ENCODE results near the gene CR1L. TPM values are rescaled to one million over a fixed set of nuclear protein-coding genes. Genes with fewer than 3 reads are reported as not detected.
"Not testable (repeated sequence)": the region's sequence is repeated elsewhere in the genome, so short reads cannot be mapped to it uniquely, and the experiment has no call there.

Gene CR1L
- total and polyA plus RNA-seq, 7 donors = 0.05 TPM; not detected in 6

DNA sequence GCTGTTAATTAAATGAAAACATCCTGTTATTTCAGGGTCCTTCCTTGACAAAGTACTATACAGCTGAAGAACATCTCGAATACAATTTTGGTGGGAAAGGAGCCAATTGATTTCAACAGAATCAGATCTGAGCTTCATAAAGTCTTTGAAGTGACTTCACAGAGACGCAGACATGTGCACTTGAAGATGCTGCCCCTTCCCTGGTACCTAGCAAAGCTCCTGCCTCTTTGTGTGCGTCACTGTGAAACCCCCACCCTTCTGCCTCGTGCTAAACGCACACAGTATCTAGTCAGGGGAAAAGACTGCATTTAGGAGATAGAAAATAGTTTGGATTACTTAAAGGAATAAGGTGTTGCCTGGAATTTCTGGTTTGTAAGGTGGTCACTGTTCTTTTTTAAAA lies 5.6 kb upstream of the CR1L start:
- WGBS, 3 donors = 54 to 68% (median 61%) methylated on average over 5 of the region's 5 CpGs
- H3K27me3 ChIP-seq (ENCODE audit: insufficient read depth in 3 of 3, low read length in 2 of 3); intact Hi-C loops (cut with DNase I): not testable (repeated sequence)

DNA sequence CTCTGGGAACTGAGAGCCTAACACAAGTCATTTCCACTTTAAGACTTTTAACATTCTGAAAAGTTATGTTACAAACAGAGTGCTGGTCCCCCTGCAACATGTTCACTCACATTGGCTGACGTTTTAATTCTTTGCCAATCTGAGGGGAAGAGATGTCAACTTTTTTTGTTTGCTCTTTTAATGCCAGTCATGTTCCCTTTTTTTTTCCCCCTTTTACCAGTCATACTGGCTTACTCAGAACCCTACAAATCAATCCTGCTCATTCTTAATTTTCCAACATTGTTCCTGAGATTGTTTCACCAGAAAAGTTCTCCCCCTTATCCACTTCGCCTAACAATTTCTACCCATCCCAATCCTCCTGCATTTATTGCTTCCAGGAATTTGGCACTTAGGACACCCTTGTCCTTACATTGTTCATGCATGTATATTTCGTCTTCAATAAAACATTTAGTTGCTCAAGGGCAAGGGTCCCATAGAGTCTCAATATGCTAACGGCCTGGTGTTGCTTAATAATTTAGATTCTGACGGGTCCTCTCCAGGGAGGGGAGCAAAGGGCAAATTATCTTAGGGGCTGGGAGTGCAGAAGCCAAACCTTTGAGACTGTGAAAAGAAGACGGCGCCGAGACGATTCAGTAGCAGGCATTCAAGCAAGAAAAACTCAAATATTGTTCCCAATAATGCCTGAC lies 624 bp upstream of the CR1L start:
- H3K27me3 ChIP-seq (ENCODE audit: insufficient read depth in 3 of 3, low read length in 2 of 3) = peaks cover 0 to 20% (median 2%) of the 10 kb centered on the region in 3 donors
- TF ChIP-seq, protein P1, sequence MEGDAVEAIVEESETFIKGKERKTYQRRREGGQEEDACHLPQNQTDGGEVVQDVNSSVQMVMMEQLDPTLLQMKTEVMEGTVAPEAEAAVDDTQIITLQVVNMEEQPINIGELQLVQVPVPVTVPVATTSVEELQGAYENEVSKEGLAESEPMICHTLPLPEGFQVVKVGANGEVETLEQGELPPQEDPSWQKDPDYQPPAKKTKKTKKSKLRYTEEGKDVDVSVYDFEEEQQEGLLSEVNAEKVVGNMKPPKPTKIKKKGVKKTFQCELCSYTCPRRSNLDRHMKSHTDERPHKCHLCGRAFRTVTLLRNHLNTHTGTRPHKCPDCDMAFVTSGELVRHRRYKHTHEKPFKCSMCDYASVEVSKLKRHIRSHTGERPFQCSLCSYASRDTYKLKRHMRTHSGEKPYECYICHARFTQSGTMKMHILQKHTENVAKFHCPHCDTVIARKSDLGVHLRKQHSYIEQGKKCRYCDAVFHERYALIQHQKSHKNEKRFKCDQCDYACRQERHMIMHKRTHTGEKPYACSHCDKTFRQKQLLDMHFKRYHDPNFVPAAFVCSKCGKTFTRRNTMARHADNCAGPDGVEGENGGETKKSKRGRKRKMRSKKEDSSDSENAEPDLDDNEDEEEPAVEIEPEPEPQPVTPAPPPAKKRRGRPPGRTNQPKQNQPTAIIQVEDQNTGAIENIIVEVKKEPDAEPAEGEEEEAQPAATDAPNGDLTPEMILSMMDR (IDR thresholded peaks at IDR 0.05) = no peak
- no peaks in the 10 kb centered on the region for H3K36me3 ChIP-seq (ENCODE audit: insufficient read depth in 1 of 2, low read depth in 1 of 2)
- H3K9me3 ChIP-seq = no peaks in the 10 kb centered on the region
- H3K27ac ChIP-seq = no peak overlapping the region
- ATAC-seq = peak in 1 of 4 donors; percentile 16
- H3K4me1 ChIP-seq = no peaks in the 10 kb centered on the region
- H3K4me3 ChIP-seq = peak overlapping the region; percentile 76
- 20 to 27% (median 20%) methylated on average over 9 of the region's 9 CpGs for WGBS, 3 donors
- intact Hi-C loops (cut with DNase I) = no loop called here
- no peak for DNase-seq

More for the DNA sequence above, 5.6 kb upstream of the CR1L start:
- not testable (repeated sequence) for H3K9me3 ChIP-seq; H3K36me3 ChIP-seq (ENCODE audit: insufficient read depth in 1 of 2, low read depth in 1 of 2); H3K27ac ChIP-seq; DNase-seq; H3K4me3 ChIP-seq; H3K4me1 ChIP-seq; ATAC-seq

DNA sequence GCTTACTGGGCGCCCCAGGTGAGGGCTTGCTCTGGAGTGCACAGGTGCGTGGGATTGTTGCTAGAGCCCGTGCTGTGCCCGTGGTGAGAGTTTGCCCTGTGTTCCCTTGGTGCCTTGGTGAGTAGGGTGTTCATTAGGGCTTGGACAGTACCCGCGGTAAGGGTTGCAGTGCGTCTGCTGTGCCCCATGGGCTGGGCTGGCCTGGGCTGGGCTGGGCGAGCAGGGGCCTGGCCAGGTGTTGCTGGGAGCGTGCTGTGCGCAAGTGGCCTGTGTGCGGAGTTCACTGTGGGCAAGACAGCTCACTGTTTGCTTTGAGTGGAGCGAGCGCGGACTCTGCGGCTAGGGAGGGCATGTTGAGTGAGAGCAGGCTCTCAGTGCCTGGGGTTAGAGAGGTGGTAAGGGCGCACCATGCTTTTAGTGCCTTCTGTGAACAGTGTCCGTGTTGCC lies 725 bp downstream of the CR1L start:
- peaks cover 0 to 22% (median 2%) of the 10 kb centered on the region in 3 donors for H3K27me3 ChIP-seq (ENCODE audit: insufficient read depth in 3 of 3, low read length in 2 of 3)
- intact Hi-C loops (cut with DNase I) = no loop called here
- no peaks in the 10 kb centered on the region for H3K4me1 ChIP-seq
- TF ChIP-seq, protein P1 (IDR thresholded peaks at IDR 0.05) = no peak
- WGBS, 3 donors = 65 to 71% (median 68%) methylated on average over 16 to 17 of the region's 17 CpGs
- peak in 1 of 4 donors; percentile 7 for ATAC-seq
- H3K36me3 ChIP-seq (ENCODE audit: insufficient read depth in 1 of 2, low read depth in 1 of 2) = no peaks in the 10 kb centered on the region
- peak in 1 of 2 donors; percentile 41 for DNase-seq
- no peaks in the 10 kb centered on the region for H3K9me3 ChIP-seq
- no peak overlapping the region for H3K27ac ChIP-seq
- H3K4me3 ChIP-seq = peak overlapping the region; percentile 76

DNA sequence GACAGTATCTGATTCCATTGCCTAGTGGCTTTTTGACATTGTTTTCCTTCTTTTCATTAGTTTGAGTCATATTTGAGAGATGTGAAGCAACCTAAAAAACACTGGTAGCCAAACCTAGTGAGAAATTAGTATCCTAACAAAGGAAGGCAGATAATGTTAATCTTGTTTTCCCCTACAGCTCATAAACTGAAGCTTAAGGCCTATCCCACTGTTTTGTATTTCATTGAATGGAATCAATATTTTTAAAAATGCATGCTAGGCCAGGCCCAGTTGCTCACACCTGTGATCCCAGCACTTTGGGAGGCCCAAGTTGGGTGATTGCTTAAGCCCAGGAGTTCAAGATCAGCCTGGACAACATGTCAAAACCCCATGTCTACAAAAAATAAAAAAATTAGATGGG lies 1.2 kb downstream of the CR1L start:
- no peak for ATAC-seq
- TF ChIP-seq, protein P1 (IDR thresholded peaks at IDR 0.05) = no peak
- Histone ChIP-seq H3K36me3 (ENCODE audit: insufficient read depth in 1 of 2, low read depth in 1 of 2) (no peaks in the 10 kb centered on the region), H3K27me3 (ENCODE audit: insufficient read depth in 3 of 3, low read length in 2 of 3) (peaks cover 0 to 22% (median 2%) of the 10 kb centered on the region in 3 donors), H3K27ac (no peak overlapping the region), H3K9me3 (no peaks in the 10 kb centered on the region), H3K4me3 (no peak overlapping the region), H3K4me1 (no peaks in the 10 kb centered on the region)
- intact Hi-C loops (cut with DNase I) = no loop called here
- no peak for DNase-seq

DNA sequence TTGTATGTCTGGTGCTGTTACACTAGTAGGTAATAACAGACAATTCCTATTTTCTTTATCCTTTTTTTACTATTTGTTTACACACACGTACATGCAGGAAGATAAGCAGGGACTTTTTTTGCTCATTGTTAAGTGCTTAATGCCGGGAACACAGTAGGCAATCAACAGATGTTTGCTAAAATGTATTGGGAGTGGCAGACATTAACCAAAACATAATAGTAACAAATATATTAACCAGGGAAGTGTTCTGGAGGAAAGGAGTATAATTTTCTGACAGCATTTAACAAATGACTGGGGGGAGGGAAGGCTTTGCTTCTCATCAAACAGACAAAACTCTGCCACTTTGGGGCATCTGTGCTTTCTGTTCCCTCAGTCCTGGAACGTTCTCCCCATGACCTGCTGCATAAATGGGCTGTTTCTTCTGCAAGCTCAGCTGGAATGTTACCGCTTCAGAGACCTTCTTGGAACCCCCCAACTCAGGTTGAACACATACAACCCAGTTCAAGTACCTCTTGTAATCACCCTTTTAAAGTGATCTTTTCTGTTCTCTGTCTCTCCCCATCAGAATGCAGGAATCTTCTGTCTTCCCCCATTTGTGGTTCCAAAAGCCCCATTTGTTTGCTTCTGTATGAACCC lies 2.1 kb downstream of the CR1L start:
- intact Hi-C loops (cut with DNase I) = no loop called here
- Histone ChIP-seq H3K36me3 (ENCODE audit: insufficient read depth in 1 of 2, low read depth in 1 of 2) (no peaks in the 10 kb centered on the region), H3K4me1 (no peaks in the 10 kb centered on the region), H3K27ac (no peak overlapping the region), H3K4me3 (no peak overlapping the region), H3K27me3 (ENCODE audit: insufficient read depth in 3 of 3, low read length in 2 of 3) (peaks cover 0 to 22% (median 2%) of the 10 kb centered on the region in 3 donors), H3K9me3 (no peaks in the 10 kb centered on the region)
- TF ChIP-seq, protein P1 (IDR thresholded peaks at IDR 0.05) = no peak
- DNase-seq (no peak), ATAC-seq (no peak)
- WGBS, 3 donors = 67 to 76% (median 73%) methylated on average over 4 of the region's 4 CpGs

All from psoas muscle (tissue), 8 donors.